B cell (primary cell): ENCODE measurements around the gene TERB1. TPM values are rescaled to one million over a fixed set of nuclear protein-coding genes. Genes with fewer than 3 reads are reported as not detected.

Source experiments
- ATAC-seq: fragments of 200-7000 bp; cut with Tn5 transposase; one replicate; pipeline ENCODE4 v1.10.0; 2021; ENCODE audit warnings: low read depth, mild to moderate bottlenecking, moderate number of reproducible peaks, moderate library complexity
- CTCF ChIA-PET: fragments of 350-600 bp; sonication (Branson Sonifier 250); formaldehyde crosslinking; loops from one replicate; lab custom pipeline; 2021; ENCODE audit warnings: antibody characterized with exemption, inconsistent platforms; lab: Charles Lee
- POLR2A ChIA-PET: fragments of 350-600 bp; sonication (Branson Sonifier 250); formaldehyde crosslinking; loops from one replicate; lab custom pipeline; 2021; ENCODE audit warnings: antibody characterized with exemption; lab: Charles Lee
- DNase-seq: peaks from one replicate; pipeline ENCODE4 v3.0.0; 2013
- H2AFZ ChIP-seq: 2 replicates; pipeline ENCODE4 v1.6.1; 2012; ENCODE audit warnings: mild to moderate bottlenecking, low read depth, low read length; ENCODE audit not compliant: insufficient read depth, poor library complexity, severe bottlenecking
- H3K27ac ChIP-seq, 2 donors: 1 replicate in 1 of 2; 2 replicates in 1 of 2; pipeline ENCODE4 v1.5.1; 2012 to 2013; ENCODE audit warnings: low read length in 2 of 2, mild to moderate bottlenecking in 2 of 2, moderate library complexity in 1 of 2
- H3K27me3 ChIP-seq, 4 experiments: fragments of 200-600 bp in 1 of 4; sonication (generic) in 1 of 4; replicated peaks in 1 of 4; 1 replicate in 2 of 4; 2 replicates in 2 of 4; pipeline versions ENCODE4 v1.6.1 to v1.7.0; 2013 to 2016; ENCODE audit warnings: low read length in 3 of 4, mild to moderate bottlenecking in 2 of 4, mixed read lengths in 1 of 4, moderate library complexity in 1 of 4; ENCODE audit not compliant: insufficient read depth in 4 of 4, control insufficient read depth in 3 of 4; ENCODE audit errors: control extremely low read depth in 1 of 4
- H3K36me3 ChIP-seq, 2 experiments: replicated peaks in 1 of 2; 1 replicate in 1 of 2; 2 replicates in 1 of 2; pipeline versions ENCODE4 v1.6.1 to v1.7.1; 2013; ENCODE audit warnings: low read length in 1 of 2; ENCODE audit not compliant: insufficient read depth in 2 of 2, control insufficient read depth in 1 of 2; ENCODE audit errors: control extremely low read depth in 1 of 2, extremely low read depth in 1 of 2
- H3K4me1 ChIP-seq, 2 donors: fragments of 200-600 bp in 1 of 2; sonication (generic) in 1 of 2; 1 replicate in 1 of 2; 2 replicates in 1 of 2; pipeline versions ENCODE4 v1.5.1 to v1.6.1; 2013 to 2017; ENCODE audit warnings: low read length in 2 of 2; ENCODE audit not compliant: control insufficient read depth in 2 of 2, insufficient read depth in 2 of 2
- H3K4me2 ChIP-seq: replicated peaks from 2 replicates; pipeline ENCODE3; 2012; ENCODE audit warnings: mild to moderate bottlenecking, low read depth, low read length; ENCODE audit not compliant: poor library complexity, severe bottlenecking
- H3K4me3 ChIP-seq, 5 experiments: fragments of 200-600 bp in 1 of 5; sonication (generic) in 1 of 5; 1 replicate in 3 of 5; 2 replicates in 2 of 5; pipeline versions ENCODE4 v1.5.1 to v1.7.0; 2011 to 2016; ENCODE audit warnings: low read length in 4 of 5, mild to moderate bottlenecking in 4 of 5, low read depth in 2 of 5, control low read depth in 1 of 5, moderate library complexity in 1 of 5; ENCODE audit not compliant: insufficient read depth in 1 of 5; ENCODE audit errors: control extremely low read depth in 1 of 5, extremely low read depth in 1 of 5
- H3K79me2 ChIP-seq: fragments of 200-600 bp; sonication (generic); one replicate; pipeline ENCODE4 v1.6.0; 2016; ENCODE audit warnings: low read length; ENCODE audit not compliant: control insufficient read depth, insufficient read depth
- H3K9ac ChIP-seq: fragments of 200-600 bp; sonication (generic); 2 replicates; pipeline ENCODE4 v1.6.1; 2017; ENCODE audit warnings: mild to moderate bottlenecking, low read length, moderate library complexity
- H3K9me3 ChIP-seq, 3 donors: one replicate each; pipeline versions ENCODE4 v1.6.1 to v1.7.1; 2013; ENCODE audit warnings: low read length in 2 of 3; ENCODE audit not compliant: control insufficient read depth in 2 of 3, insufficient read depth in 1 of 3; ENCODE audit errors: control extremely low read depth in 1 of 3
- H4K20me1 ChIP-seq: 2 replicates; pipeline ENCODE4 v1.6.0; 2012; ENCODE audit warnings: mild to moderate bottlenecking, low read length; ENCODE audit not compliant: insufficient read depth, control insufficient read depth, poor library complexity, severe bottlenecking
- H3K27ac Mint-ChIP-seq: one replicate; pipeline ENCODE4 v1.8.0; 2021; ENCODE audit warnings: mixed read lengths
- H3K27me3 Mint-ChIP-seq: one replicate; pipeline ENCODE4 v1.8.0; 2021; ENCODE audit warnings: mixed read lengths
- H3K4me1 Mint-ChIP-seq: one replicate; pipeline ENCODE4 v1.8.0; 2021; ENCODE audit warnings: mixed read lengths
- H3K4me3 Mint-ChIP-seq: one replicate; pipeline ENCODE4 v1.8.0; 2021; ENCODE audit warnings: mixed read lengths
- H3K9me3 Mint-ChIP-seq: one replicate; pipeline ENCODE4 v1.8.0; 2022; ENCODE audit warnings: mixed read lengths; ENCODE audit not compliant: insufficient read depth
- CTCF ChIP-seq: fragments of 200-600 bp; IDR thresholded peaks from one replicate; pipeline ENCODE4 v1.8.0; 2022; ENCODE audit warnings: antibody characterized with exemption, mild to moderate bottlenecking
- EZH2 ChIP-seq: IDR thresholded peaks from 2 replicates; pipeline ENCODE4 v1.6.1; 2012; ENCODE audit warnings: borderline replicate concordance, low read depth, mild to moderate bottlenecking, moderate library complexity, low read length; ENCODE audit not compliant: insufficient read depth, poor library complexity, severe bottlenecking
- WGBS: methylation state at CpG from one replicate; pipeline ENCODE4 v1.1.5; 2013; ENCODE audit warnings: missing lambda C conversion rate; ENCODE audit not compliant: insufficient coverage; 5-methylcytosine and 5-hydroxymethylcytosine counted together
- intact Hi-C: fragments of 100-400 bp; cut with micrococcal nuclease; formaldehyde crosslinking; loops from one replicate; pipeline ENCODE4 v1.10.0; 2022
- polyA plus RNA-seq: library from polyadenylated mRNA; depleted of rRNA; stranded (reverse); fragments of >200 nt; gene quantifications from 2 replicates; pipeline ENCODE4 v1.2.3, GENCODE V29; 2012
- total RNA-seq, 2 donors: library from RNA; stranded (reverse); fragments of 120-200 nt in 1 of 2; gene quantifications; 1 replicate in 1 of 2; 2 replicates in 1 of 2; pipeline versions ENCODE4 v1.2.3 to v1.2.4, GENCODE V29; 2013 to 2022

TERB1 gene
- total and polyA plus RNA-seq, 2 donors (not counting 1 experiment from before 2014, with no cell fraction given) = 0.71 TPM; not detected in 1

GRCh38 chr16:66711581-66711980, 89.8 kb downstream of the TERB1 start:
- DNase-seq (no peak), ATAC-seq (no peak)
- H3K27ac ChIP-seq = no peak overlapping the region
- Mint-ChIP-seq H3K4me3 (no peak overlapping the region), H3K27ac (no peak overlapping the region), H3K9me3 (no peaks in the 10 kb centered on the region), H3K27me3 (peaks cover 19% of the 10 kb centered on the region), H3K4me1 (no peaks in the 10 kb centered on the region)
- no peaks in the 10 kb centered on the region for H3K79me2 ChIP-seq
- no peak overlapping the region for H3K9ac ChIP-seq
- no peaks in the 10 kb centered on the region for H3K36me3 ChIP-seq
- H3K4me3 ChIP-seq = no peak overlapping the region
- H4K20me1 ChIP-seq = no peaks in the 10 kb centered on the region
- H3K4me1 ChIP-seq = no peaks in the 10 kb centered on the region
- ChIA-PET CTCF (no interaction called here), POLR2A (no interaction called here)
- no peak overlapping the region for H2AFZ ChIP-seq
- no peaks in the 10 kb centered on the region for H3K27me3 ChIP-seq
- peaks cover 0 to 14% (median 0%) of the 10 kb centered on the region in 3 donors for H3K9me3 ChIP-seq
- no peak overlapping the region for H3K4me2 ChIP-seq
- TF ChIP-seq EZH2 = no peak
- no peak for TF ChIP-seq CTCF
- intact Hi-C loops = no loop called here

DNA sequence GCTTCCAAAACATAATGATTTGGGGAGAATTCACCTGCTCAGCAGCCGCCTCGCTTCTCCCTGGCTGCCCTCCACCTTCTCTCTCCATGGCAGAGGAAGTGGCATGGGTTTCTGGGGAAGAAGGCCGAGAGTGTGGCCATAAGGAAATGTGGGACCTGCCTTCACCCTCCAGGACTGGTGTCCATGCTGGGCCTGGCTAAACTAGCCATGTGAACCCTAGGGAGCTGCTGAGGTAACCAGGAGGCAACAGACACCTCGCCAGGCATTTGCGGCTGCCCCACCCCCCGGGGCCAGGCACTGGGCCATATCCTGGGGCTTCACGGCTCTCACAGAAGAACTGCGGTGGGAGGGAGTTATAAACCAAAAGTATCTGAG, 94.9 kb downstream of the TERB1 start:
- Histone ChIP-seq H2AFZ (no peak overlapping the region), H3K4me3 (no peak overlapping the region), H3K4me1 (no peaks in the 10 kb centered on the region), H3K27me3 (peaks cover 0 to 5% (median 1%) of the 10 kb centered on the region in 4 experiments), H3K9ac (no peak overlapping the region), H3K36me3 (no peaks in the 10 kb centered on the region), H3K4me2 (no peak overlapping the region), H3K79me2 (no peaks in the 10 kb centered on the region), H3K9me3 (peaks cover 0 to 4% (median 0%) of the 10 kb centered on the region in 3 donors), H4K20me1 (no peaks in the 10 kb centered on the region), H3K27ac (no peak overlapping the region)
- Mint-ChIP-seq H3K4me3 (no peak overlapping the region), H3K9me3 (no peaks in the 10 kb centered on the region), H3K27ac (no peak overlapping the region), H3K27me3 (peaks cover 17% of the 10 kb centered on the region), H3K4me1 (no peaks in the 10 kb centered on the region)
- ChIA-PET POLR2A (no interaction called here), CTCF (no interaction called here)
- intact Hi-C loops = no loop called here
- DNase-seq (no peak), ATAC-seq (no peak)
- TF ChIP-seq CTCF = no peak
- no peak for TF ChIP-seq EZH2
- WGBS = 83% methylated on average over 7 of the region's 8 CpGs
